Endodermal cell (in vitro differentiated cells): ENCODE measurements around the gene RHOU. TPM values are rescaled to one million over a fixed set of nuclear protein-coding genes. Genes with fewer than 3 reads are reported as not detected.

Experiments used
- DNase-seq: peaks from one replicate; pipeline ENCODE4 v3.0.0-alpha.2; 2017
- H3K27ac ChIP-seq: 2 replicates; pipeline ENCODE4 v1.5.1; 2013; ENCODE audit warnings: mild to moderate bottlenecking, low read depth, low read length, moderate library complexity
- H3K27me3 ChIP-seq: 2 replicates; pipeline ENCODE4 v1.6.1; 2013; ENCODE audit warnings: mild to moderate bottlenecking, low read length, moderate library complexity; ENCODE audit not compliant: insufficient read depth, control insufficient read depth, poor library complexity, severe bottlenecking
- H3K36me3 ChIP-seq: 2 replicates; pipeline ENCODE4 v1.7.0; 2013; ENCODE audit warnings: mild to moderate bottlenecking, low read length, moderate library complexity; ENCODE audit not compliant: control insufficient read depth, insufficient read depth
- H3K4me1 ChIP-seq: one replicate; pipeline ENCODE4 v1.7.0; 2013; ENCODE audit warnings: low read length; ENCODE audit not compliant: control insufficient read depth, insufficient read depth
- H3K4me3 ChIP-seq: 2 replicates; pipeline ENCODE4 v1.5.1; 2013; ENCODE audit warnings: mild to moderate bottlenecking, low read length, moderate library complexity
- H3K9ac ChIP-seq: 2 replicates; pipeline ENCODE4 v1.6.1; 2013; ENCODE audit warnings: mild to moderate bottlenecking, low read length, moderate library complexity; ENCODE audit not compliant: poor library complexity, severe bottlenecking; ENCODE audit errors: extremely low read depth
- H3K9me3 ChIP-seq: 2 replicates; pipeline ENCODE4 v1.6.1; 2013; ENCODE audit warnings: mild to moderate bottlenecking, low read length, moderate library complexity; ENCODE audit not compliant: control insufficient read depth
- H3K27ac Mint-ChIP-seq: 2 replicates; pipeline ENCODE4 v1.8.0; 2020; ENCODE audit warnings: mixed read lengths
- H3K27me3 Mint-ChIP-seq: 2 replicates; pipeline ENCODE4 v1.8.0; 2021; ENCODE audit warnings: mild to moderate bottlenecking, mixed read lengths; ENCODE audit not compliant: insufficient read depth
- H3K36me3 Mint-ChIP-seq: 2 replicates; pipeline ENCODE4 v1.8.0; 2020; ENCODE audit warnings: low read depth, mixed read lengths
- H3K4me1 Mint-ChIP-seq: 2 replicates; pipeline ENCODE4 v1.8.0; 2020; ENCODE audit warnings: mixed read lengths
- H3K4me3 Mint-ChIP-seq: 2 replicates; pipeline ENCODE4 v1.8.0; 2020; ENCODE audit warnings: mild to moderate bottlenecking, moderate library complexity, mixed read lengths
- H3K9me3 Mint-ChIP-seq: 2 replicates; pipeline ENCODE4 v1.8.0; 2020; ENCODE audit warnings: mild to moderate bottlenecking, mixed read lengths
- WGBS, 2 experiments: methylation state at CpG; one replicate each; pipeline versions ENCODE4 v1.1.5 to v1.1.7; 2013; ENCODE audit warnings: missing lambda C conversion rate in 2 of 2, mixed read lengths in 1 of 2; ENCODE audit not compliant: insufficient coverage in 1 of 2, insufficient read length in 1 of 2; 5-methylcytosine and 5-hydroxymethylcytosine counted together
- total RNA-seq, 2 donors: library from RNA; stranded (reverse); fragmentation: NEBNext Ultra II Directional in 1 of 2; extraction: Animal tissue kit (Norgen Biotek cat#: 25700) in 1 of 2; gene quantifications; 2 replicates in 1 of 2; 3 replicates in 1 of 2; pipeline ENCODE4 v1.2.1, GENCODE V29; 2021
- TF ChIP-seq, protein P1 (sequence below): fragments of 200-600 bp; sonication (generic); conservative IDR thresholded peaks from 2 replicates; pipeline ENCODE4 v1.5.0; 2021; ENCODE audit warnings: antibody characterized with exemption, mild to moderate bottlenecking

The RHOU gene
- total RNA-seq, 2 donors from 2014 or later, result 9.0 to 12.0 TPM

- Histone ChIP-seq H3K4me1 (no peaks in the 10 kb centered on the region), H3K9me3 (no peaks in the 10 kb centered on the region), H3K27me3 (peaks cover 45% of the 10 kb centered on the region), H3K36me3 (no peaks in the 10 kb centered on the region), H3K4me3 (no peak overlapping the region), H3K9ac (no peak overlapping the region), H3K27ac (no peak overlapping the region)
- Mint-ChIP-seq H3K4me1 (peaks cover 3% of the 10 kb centered on the region), H3K27ac (no peak overlapping the region), H3K9me3 (no peaks in the 10 kb centered on the region), H3K36me3 (peaks cover 31% of the 10 kb centered on the region), H3K27me3 (peaks cover 36% of the 10 kb centered on the region), H3K4me3 (no peak overlapping the region)
- DNase-seq, result no peak
- TF ChIP-seq, protein P1, sequence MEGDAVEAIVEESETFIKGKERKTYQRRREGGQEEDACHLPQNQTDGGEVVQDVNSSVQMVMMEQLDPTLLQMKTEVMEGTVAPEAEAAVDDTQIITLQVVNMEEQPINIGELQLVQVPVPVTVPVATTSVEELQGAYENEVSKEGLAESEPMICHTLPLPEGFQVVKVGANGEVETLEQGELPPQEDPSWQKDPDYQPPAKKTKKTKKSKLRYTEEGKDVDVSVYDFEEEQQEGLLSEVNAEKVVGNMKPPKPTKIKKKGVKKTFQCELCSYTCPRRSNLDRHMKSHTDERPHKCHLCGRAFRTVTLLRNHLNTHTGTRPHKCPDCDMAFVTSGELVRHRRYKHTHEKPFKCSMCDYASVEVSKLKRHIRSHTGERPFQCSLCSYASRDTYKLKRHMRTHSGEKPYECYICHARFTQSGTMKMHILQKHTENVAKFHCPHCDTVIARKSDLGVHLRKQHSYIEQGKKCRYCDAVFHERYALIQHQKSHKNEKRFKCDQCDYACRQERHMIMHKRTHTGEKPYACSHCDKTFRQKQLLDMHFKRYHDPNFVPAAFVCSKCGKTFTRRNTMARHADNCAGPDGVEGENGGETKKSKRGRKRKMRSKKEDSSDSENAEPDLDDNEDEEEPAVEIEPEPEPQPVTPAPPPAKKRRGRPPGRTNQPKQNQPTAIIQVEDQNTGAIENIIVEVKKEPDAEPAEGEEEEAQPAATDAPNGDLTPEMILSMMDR, result no peak
- 96 to 97% methylated on average over 3 to 6 of the region's 6 CpGs for WGBS, 2 experiments
Measured at GRCh38 chr1:228744918-228745317, 9.6 kb downstream of the RHOU start.

- TF ChIP-seq, protein P1, result no peak
- no peaks in the 10 kb centered on the region for H3K9me3 ChIP-seq
- Mint-ChIP-seq H3K27me3 (peaks cover 41% of the 10 kb centered on the region), H3K27ac (no peak overlapping the region), H3K36me3 (peaks cover 29% of the 10 kb centered on the region), H3K4me3 (no peak overlapping the region), H3K4me1 (peaks cover 3% of the 10 kb centered on the region), H3K9me3 (no peaks in the 10 kb centered on the region)
- WGBS, 2 experiments, result 95 to 100% methylated on average over 1 to 4 of the region's 4 CpGs
- H3K4me3 ChIP-seq, result no peak overlapping the region
- H3K9ac ChIP-seq, result no peak overlapping the region
- H3K27me3 ChIP-seq, result peaks cover 45% of the 10 kb centered on the region
- no peaks in the 10 kb centered on the region for H3K36me3 ChIP-seq
- no peak overlapping the region for H3K27ac ChIP-seq
- no peaks in the 10 kb centered on the region for H3K4me1 ChIP-seq
- DNase-seq, result no peak
Measured at GRCh38 chr1:228745497-228745896, 10.2 kb downstream of the RHOU start.

DNA sequence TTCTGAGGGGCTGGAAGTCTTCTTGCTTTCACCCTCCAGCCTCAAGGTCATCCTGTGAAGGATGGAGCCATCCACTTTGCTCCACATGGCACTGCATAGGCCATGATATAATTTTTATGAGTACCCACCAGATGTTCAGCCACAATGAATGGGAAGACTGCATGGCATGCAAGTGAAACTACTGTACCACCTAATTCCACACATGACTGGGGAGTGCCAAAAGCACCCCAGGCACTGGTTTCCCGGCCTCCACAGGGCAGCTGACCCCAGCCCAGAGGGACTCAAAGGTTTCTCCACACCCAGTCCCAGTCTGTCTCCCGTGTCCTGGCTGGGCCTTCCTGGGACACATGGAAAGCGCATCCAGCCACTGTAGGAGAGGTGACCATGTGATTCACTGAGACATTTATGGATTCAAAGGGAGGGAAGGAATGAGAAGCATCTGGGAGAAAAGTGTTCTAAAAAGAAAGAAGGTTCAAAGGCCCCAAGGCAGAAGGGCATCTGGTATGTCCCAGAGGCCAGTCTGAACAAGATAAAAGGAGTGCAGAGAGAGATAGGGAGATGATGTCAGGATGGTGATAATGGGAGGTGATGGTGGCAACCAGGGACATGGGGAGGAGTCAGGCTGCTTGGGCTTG lies 12.1 kb downstream of the RHOU start:
- Histone ChIP-seq H3K27me3 (peaks cover 62% of the 10 kb centered on the region), H3K9me3 (no peaks in the 10 kb centered on the region), H3K36me3 (no peaks in the 10 kb centered on the region), H3K4me3 (no peak overlapping the region), H3K9ac (no peak overlapping the region), H3K27ac (no peak overlapping the region), H3K4me1 (no peaks in the 10 kb centered on the region)
- peaks cover 22% of the 10 kb centered on the region for H3K36me3 Mint-ChIP-seq
- WGBS, 2 experiments, result 90 to 94% methylated on average over 3 of the region's 3 CpGs
- peaks cover 3% of the 10 kb centered on the region for H3K4me1 Mint-ChIP-seq
- TF ChIP-seq, protein P1, result no peak
- H3K27ac Mint-ChIP-seq, result no peak overlapping the region
- no peak for DNase-seq
- no peak overlapping the region for H3K4me3 Mint-ChIP-seq
- no peaks in the 10 kb centered on the region for H3K9me3 Mint-ChIP-seq
- H3K27me3 Mint-ChIP-seq, result peaks cover 60% of the 10 kb centered on the region
